HepG2 (cell line): ENCODE data around the gene SMURF1. TPM values are rescaled to one million over a fixed set of nuclear protein-coding genes. Genes with fewer than 3 reads are reported as not detected.

Source experiments
- ATAC-seq: fragments of 200-7000 bp; cut with Tn5 transposase; 3 replicates; pipeline ENCODE4 v1.9.1; 2020; ENCODE audit warnings: mild to moderate bottlenecking, moderate library complexity
- BruUV-seq: library from RNA; stranded (reverse); fragments of 400-500 nt; replicated peaks from 2 replicates; lab custom pipeline; 2021; lab: Mats Ljungman, UMichigan
- CTCF ChIA-PET: fragments of 300-600 bp; formaldehyde crosslinking; extraction: SDS; loops from one replicate; lab custom pipeline; 2021; ENCODE audit warnings: low total read pairs, inconsistent platforms, low intra/inter-chr PET ratio; lab: Yijun Ruan, JAX
- POLR2A ChIA-PET: fragments of 350-600 bp; sonication (Branson Sonifier 250); formaldehyde crosslinking; loops from one replicate; lab custom pipeline; 2020; ENCODE audit warnings: antibody characterized with exemption, inconsistent platforms; lab: Yijun Ruan, JAX
- DNase-seq: peaks from one replicate; pipeline ENCODE4 v3.0.0-alpha.2; 2015; ENCODE audit warnings: low spot score
- FAIRE-seq: peaks from 3 replicates; lab custom pipeline; 2011; peaks lifted over from hg19 to GRCh38; lab: Jason Lieb, UNC
- H2AFZ ChIP-seq: one replicate; pipeline ENCODE4 v1.6.1; 2011; ENCODE audit warnings: low read length, inconsistent platforms
- H3K27ac ChIP-seq: fragments of 300-600 bp; 3 replicates; pipeline ENCODE4 v1.8.0; 2011; ENCODE audit warnings: mixed run types, mild to moderate bottlenecking, mixed read lengths, low read length, inconsistent platforms; ENCODE audit not compliant: insufficient read depth; ENCODE audit errors: extremely low read length
- H3K27me3 ChIP-seq, 2 experiments: fragments of 200-600 bp in 1 of 2; 2 replicates in 1 of 2; 3 replicates in 1 of 2; pipeline versions ENCODE4 v1.6.0 to v1.8.0; 2011; ENCODE audit warnings: low read length in 2 of 2, mild to moderate bottlenecking in 2 of 2, moderate library complexity in 2 of 2, inconsistent platforms in 1 of 2; ENCODE audit not compliant: insufficient read depth in 2 of 2, control insufficient read depth in 1 of 2
- H3K36me3 ChIP-seq, 2 experiments: fragments of 200-600 bp in 1 of 2; replicated peaks in 1 of 2; 2 replicates in 1 of 2; 3 replicates in 1 of 2; pipeline versions ENCODE4 v1.5.1 to v1.8.0; 2011; ENCODE audit warnings: low read length in 2 of 2, inconsistent platforms in 1 of 2; ENCODE audit not compliant: insufficient read depth in 2 of 2, control insufficient read depth in 1 of 2
- H3K4me1 ChIP-seq: 2 replicates; pipeline ENCODE4 v1.5.1; 2012; ENCODE audit warnings: low read length, inconsistent platforms; ENCODE audit not compliant: insufficient read depth
- H3K4me2 ChIP-seq: 2 replicates; pipeline ENCODE4 v1.6.0; 2011; ENCODE audit warnings: low read depth, low read length, inconsistent platforms
- H3K4me3 ChIP-seq, 3 experiments: fragments of 200-600 bp in 1 of 3; sonication (generic), shearing (Covaris generic) in 1 of 3; replicated peaks in 1 of 3; 2 replicates each; pipeline ENCODE4 v1.5.1; 2011 to 2016; ENCODE audit warnings: low read length in 3 of 3, inconsistent platforms in 2 of 3, low read depth in 2 of 3, mild to moderate bottlenecking in 2 of 3, control low read depth in 1 of 3, mixed read lengths in 1 of 3; ENCODE audit not compliant: insufficient read depth in 1 of 3
- H3K79me2 ChIP-seq: one replicate; pipeline ENCODE4 v1.6.1; 2011; ENCODE audit warnings: low read length, inconsistent platforms; ENCODE audit not compliant: insufficient read depth
- H3K9ac ChIP-seq: 2 replicates; pipeline ENCODE4 v1.6.0; 2011; ENCODE audit warnings: mild to moderate bottlenecking, low read depth, low read length, inconsistent platforms; ENCODE audit not compliant: insufficient read depth
- H3K9me3 ChIP-seq: 2 replicates; pipeline ENCODE4 v1.5.1; 2012; ENCODE audit warnings: mild to moderate bottlenecking, low read length
- H4K20me1 ChIP-seq: 2 replicates; pipeline ENCODE4 v1.6.0; 2011; ENCODE audit warnings: inconsistent platforms, mild to moderate bottlenecking, low read length, moderate library complexity; ENCODE audit not compliant: insufficient read depth
- ATF7-NPFF ChIP-seq: sonication (generic); formaldehyde crosslinking; IDR thresholded peaks from 2 replicates; pipeline ENCODE4 v1.8.1; 2023; ENCODE audit warnings: mild to moderate bottlenecking, low read depth, missing genetic modification reagents, moderate library complexity
- BCLAF1 ChIP-seq: fragments of 450-650 bp; IDR thresholded peaks from 2 replicates; pipeline ENCODE4 v1.6.1; 2017; ENCODE audit warnings: mild to moderate bottlenecking
- HMG20B ChIP-seq: conservative IDR thresholded peaks from 2 replicates; pipeline ENCODE4 v1.6.1; 2016; ENCODE audit warnings: missing genetic modification reagents, missing compliant biosample characterization
- JARID2 ChIP-seq: sonication (generic); formaldehyde crosslinking; IDR thresholded peaks from 2 replicates; pipeline ENCODE4 v1.8.1; 2023; ENCODE audit warnings: missing genetic modification reagents, inconsistent platforms; ENCODE audit not compliant: insufficient replicate concordance
- PAF1 ChIP-seq: IDR thresholded peaks from 2 replicates; pipeline ENCODE4 v1.6.1; 2016; ENCODE audit warnings: missing genetic modification reagents, missing compliant biosample characterization
- SRSF9 ChIP-seq: fragments of 200-400 bp; formaldehyde crosslinking; IDR thresholded peaks from 2 replicates; pipeline ENCODE4 v1.6.1; 2018; ENCODE audit warnings: borderline replicate concordance, mild to moderate bottlenecking, low read depth, low read length; ENCODE audit not compliant: insufficient read depth, poor library complexity, severe bottlenecking
- ZNF329 ChIP-seq: sonication (generic); formaldehyde crosslinking; IDR thresholded peaks from 2 replicates; pipeline ENCODE4 v1.9.0; 2021; ENCODE audit warnings: low read depth, mild to moderate bottlenecking, missing genetic modification reagents
- ZNF468 ChIP-seq: sonication (generic); formaldehyde crosslinking; IDR thresholded peaks from 2 replicates; pipeline ENCODE4 v1.8.0; 2022; ENCODE audit warnings: mild to moderate bottlenecking, moderate library complexity, missing genetic modification reagents
- ZNF597 ChIP-seq: sonication (generic); formaldehyde crosslinking; IDR thresholded peaks from 2 replicates; pipeline ENCODE4 v1.5.0; 2020; ENCODE audit warnings: missing genetic modification reagents
- ZNF720 ChIP-seq: sonication (generic); formaldehyde crosslinking; IDR thresholded peaks from 2 replicates; pipeline ENCODE4 v1.4.0; 2020; ENCODE audit warnings: missing genetic modification reagents
- ZNF780A ChIP-seq: sonication (generic); formaldehyde crosslinking; IDR thresholded peaks from 2 replicates; pipeline ENCODE4 v1.8.0; 2022; ENCODE audit warnings: mild to moderate bottlenecking, missing genetic modification reagents, moderate library complexity
- ZNF781 ChIP-seq: sonication (generic); formaldehyde crosslinking; IDR thresholded peaks from 2 replicates; pipeline ENCODE4 v1.5.1; 2020; ENCODE audit warnings: borderline replicate concordance, mild to moderate bottlenecking, missing genetic modification reagents; ENCODE audit errors: not compliant biosample characterization
- ZNF883 ChIP-seq: sonication (generic); formaldehyde crosslinking; IDR thresholded peaks from 2 replicates; pipeline ENCODE4 v1.5.1; 2020; ENCODE audit warnings: mild to moderate bottlenecking, missing genetic modification reagents; ENCODE audit errors: not compliant biosample characterization
- in situ Hi-C: cut with HindIII; loops from 2 replicates; pipeline ENCODE4 v1.10.0; 2017; ENCODE audit warnings: low pct_unique_long_range_greater_than_20kb; ENCODE audit not compliant: extremely low pct_ligation_motif_present
- intact Hi-C: fragments of 100-400 bp; cut with micrococcal nuclease; formaldehyde crosslinking; loops from one replicate; pipeline ENCODE4 v1.10.0; 2022; ENCODE audit not compliant: unreplicated experiment
- polyA plus RNA-seq, 8 experiments: library from polyadenylated mRNA; depleted of rRNA in 3 of 8; stranded (reverse) in 7 of 8; unstranded in 1 of 8; fragments of >200 nt; fragmentation: Illumina TruSeq in 4 of 8; extraction: Trizol in 4 of 8; gene quantifications; 2 replicates each; pipeline versions ENCODE4 v1.2.1 to v1.2.3, GENCODE V29; 2011 to 2016; ENCODE audit warnings: low read depth in 4 of 8, missing spikeins in 1 of 8, mixed read lengths in 1 of 8; ENCODE audit not compliant: insufficient read depth in 1 of 8
- total RNA-seq, 5 experiments: library from RNA; depleted of rRNA; stranded (reverse); fragments of >200 nt; fragmentation: Illumina TruSeq; extraction: Trizol; gene quantifications; 2 replicates each; pipeline ENCODE4 v1.2.3, GENCODE V29; 2016; ENCODE audit warnings: low read depth in 1 of 5

SMURF1 gene
- total and polyA plus RNA-seq, 2 of the 13 experiments (the other 11 are each of a cell fraction or from before 2014, with no cell fraction given): 8.3 to 11.1 TPM

- CTCF ChIA-PET: no interaction called here
- no peaks in the 10 kb centered on the region for H3K79me2 ChIP-seq
- TF ChIP-seq PAF1 (CRISPR knock-in tag) (no peak), ZNF781 (CRISPR knock-in tag) (no peak), ATF7-NPFF (CRISPR knock-in tag) (no peak), JARID2 (CRISPR knock-in tag) (no peak), ZNF468 (CRISPR knock-in tag) (no peak), HMG20B (no peak), BCLAF1 (no peak), ZNF780A (no peak), SRSF9 (no peak), ZNF883 (CRISPR knock-in tag) (no peak), ZNF597 (CRISPR knock-in tag) (no peak), ZNF329 (no peak), ZNF720 (CRISPR knock-in tag) (no peak)
Measured at GRCh38 chr7:99024066-99024465, 119.8 kb downstream of the SMURF1 start.

More at GRCh38 chr7:99024066-99024465, 119.8 kb downstream of the SMURF1 start:
- H3K27me3 ChIP-seq: no peaks in the 10 kb centered on the region
- no peak overlapping the region for H3K4me3 ChIP-seq
- H3K4me2 ChIP-seq: no peak overlapping the region
- ATAC-seq (no peak), DNase-seq (no peak), FAIRE-seq (no peak)
- in situ Hi-C loops (no loop called here), intact Hi-C loops (no loop called here)
- H3K9me3 ChIP-seq: no peaks in the 10 kb centered on the region
- POLR2A ChIA-PET: no interaction called here
- H3K9ac ChIP-seq: no peak overlapping the region
- H3K27ac ChIP-seq: no peak overlapping the region
- peaks cover 7 to 13% of the 10 kb centered on the region in 2 experiments; a peak in 3 of 5 replicates for H3K36me3 ChIP-seq
- no TSS peak for BruUV-seq
- H2AFZ ChIP-seq: no peak overlapping the region
- H3K4me1 ChIP-seq: no peaks in the 10 kb centered on the region
- H4K20me1 ChIP-seq: no peaks in the 10 kb centered on the region
